Measurements from ENCODE around the gene OR51E2.

- TF ChIP-seq CTCF (IDR thresholded peaks at IDR 0.05): no peak
- no peak for TF ChIP-seq EZH2 (IDR thresholded peaks at IDR 0.05; ENCODE audit: borderline replicate concordance, insufficient read depth, low read depth, low read length, poor library complexity, severe bottlenecking)
Observed at GRCh38 chr11:4671741-4672140, 25.9 kb downstream of the OR51E2 start.
